Measurements from ENCODE around the gene GGCX.

- TF ChIP-seq JUN (IDR thresholded peaks at IDR 0.05; ENCODE audit: borderline replicate concordance, insufficient read depth, insufficient read length, low read depth) (no peak), CTCF (IDR thresholded peaks at IDR 0.05; ENCODE audit: extremely low read depth in 1 of 2, insufficient read depth in 1 of 2, low read depth in 1 of 2, low read length in 2 of 2) (no peak), POLR2A (IDR thresholded peaks at IDR 0.05; ENCODE audit: low read depth, low read length) (no peak), MYC (IDR thresholded peaks at IDR 0.05; ENCODE audit: low read depth, low read length) (no peak), POLR2AphosphoS5 (IDR thresholded peaks at IDR 0.05; ENCODE audit: insufficient read depth, low read depth, low read length) (no peak), FOS (IDR thresholded peaks at IDR 0.05; ENCODE audit: borderline replicate concordance, insufficient read depth, low read length) (no peak), EZH2 (IDR thresholded peaks at IDR 0.05; ENCODE audit: borderline replicate concordance, low read depth, low read length, severe bottlenecking) (no peak), MAX (IDR thresholded peaks at IDR 0.05; ENCODE audit: insufficient read depth, insufficient read length) (no peak), GATA2 (IDR thresholded peaks at IDR 0.05; ENCODE audit: insufficient read depth, insufficient read length, low read depth, low read length) (no peak)
Measured at GRCh38 chr2:85560812-85561279, 447 bp downstream of the GGCX start.
